Measurements from ENCODE around the gene RRBP1. TPM values are rescaled to one million over a fixed set of nuclear protein-coding genes. Genes with fewer than 3 reads are reported as not detected.

The RRBP1 gene
- total RNA-seq, 6 experiments from 2014 or later, result 121 to 274 (median 193) TPM

DNA sequence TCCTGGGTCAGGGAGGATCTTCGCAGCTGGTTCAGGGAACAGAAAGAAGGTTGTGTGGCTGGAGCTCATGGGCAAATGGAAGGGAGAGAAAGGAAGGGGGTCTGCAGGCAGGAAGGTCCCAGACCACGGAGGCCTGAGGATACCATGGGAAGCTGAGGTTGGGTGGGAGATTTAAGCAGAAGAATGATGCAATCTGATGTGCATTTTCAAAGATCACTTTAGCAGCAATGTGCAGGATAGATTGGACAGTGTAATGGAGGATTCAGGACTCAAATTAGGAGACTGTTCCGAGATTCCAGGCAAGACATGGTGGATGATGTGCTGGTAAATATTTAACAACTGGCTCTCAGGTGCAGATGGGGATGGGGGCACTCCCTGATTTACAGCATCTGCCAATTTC lies 5.8 kb upstream of the RRBP1 start:
- Histone ChIP-seq H3K36me3 (no peaks in the 10 kb centered on the region), H3K27me3 (no peaks in the 10 kb centered on the region), H3K27ac (no peak overlapping the region), H3K4me3 (no peak overlapping the region), H3K4me1 (peaks cover 0 to 19% (median 9%) of the 10 kb centered on the region in 4 donors), H3K9me3 (no peaks in the 10 kb centered on the region)
- intact Hi-C loops (cut with DNase I), result loop anchor here (10.0 kb wide), 3 partner anchors 107 to 197 kb away; no protein-coding TSS in a partner anchor
- no peak for TF ChIP-seq POLR2A (IDR thresholded peaks at IDR 0.05)
- TF ChIP-seq, protein P1, sequence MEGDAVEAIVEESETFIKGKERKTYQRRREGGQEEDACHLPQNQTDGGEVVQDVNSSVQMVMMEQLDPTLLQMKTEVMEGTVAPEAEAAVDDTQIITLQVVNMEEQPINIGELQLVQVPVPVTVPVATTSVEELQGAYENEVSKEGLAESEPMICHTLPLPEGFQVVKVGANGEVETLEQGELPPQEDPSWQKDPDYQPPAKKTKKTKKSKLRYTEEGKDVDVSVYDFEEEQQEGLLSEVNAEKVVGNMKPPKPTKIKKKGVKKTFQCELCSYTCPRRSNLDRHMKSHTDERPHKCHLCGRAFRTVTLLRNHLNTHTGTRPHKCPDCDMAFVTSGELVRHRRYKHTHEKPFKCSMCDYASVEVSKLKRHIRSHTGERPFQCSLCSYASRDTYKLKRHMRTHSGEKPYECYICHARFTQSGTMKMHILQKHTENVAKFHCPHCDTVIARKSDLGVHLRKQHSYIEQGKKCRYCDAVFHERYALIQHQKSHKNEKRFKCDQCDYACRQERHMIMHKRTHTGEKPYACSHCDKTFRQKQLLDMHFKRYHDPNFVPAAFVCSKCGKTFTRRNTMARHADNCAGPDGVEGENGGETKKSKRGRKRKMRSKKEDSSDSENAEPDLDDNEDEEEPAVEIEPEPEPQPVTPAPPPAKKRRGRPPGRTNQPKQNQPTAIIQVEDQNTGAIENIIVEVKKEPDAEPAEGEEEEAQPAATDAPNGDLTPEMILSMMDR (IDR thresholded peaks at IDR 0.05), result no peak
- DNase-seq, result no peak
- WGBS (ENCODE audit: insufficient coverage, low coverage, low lambda C conversion rate, missing lambda C conversion rate), result 88% methylated on average over 3 of the region's 3 CpGs
- no peak for ATAC-seq

GRCh38 chr20:17685168-17685567 lies 3.1 kb upstream of the RRBP1 start:
- Histone ChIP-seq H3K4me3 (no peak overlapping the region), H3K9me3 (no peaks in the 10 kb centered on the region), H3K4me1 (peaks cover 0 to 24% (median 11%) of the 10 kb centered on the region in 4 donors), H3K27me3 (no peaks in the 10 kb centered on the region), H3K36me3 (no peaks in the 10 kb centered on the region), H3K27ac (no peak overlapping the region)
- intact Hi-C loops (cut with DNase I), result loop anchor here (10.0 kb wide), 3 partner anchors 110 to 200 kb away; no protein-coding TSS in a partner anchor
- no peak for DNase-seq
- no peak for ATAC-seq
- TF ChIP-seq, protein P1 (IDR thresholded peaks at IDR 0.05), result no peak
- no peak for TF ChIP-seq POLR2A (IDR thresholded peaks at IDR 0.05)
- 100% methylated on average over 1 of the region's 1 CpG for WGBS (ENCODE audit: insufficient coverage, low coverage, low lambda C conversion rate, missing lambda C conversion rate)

DNA sequence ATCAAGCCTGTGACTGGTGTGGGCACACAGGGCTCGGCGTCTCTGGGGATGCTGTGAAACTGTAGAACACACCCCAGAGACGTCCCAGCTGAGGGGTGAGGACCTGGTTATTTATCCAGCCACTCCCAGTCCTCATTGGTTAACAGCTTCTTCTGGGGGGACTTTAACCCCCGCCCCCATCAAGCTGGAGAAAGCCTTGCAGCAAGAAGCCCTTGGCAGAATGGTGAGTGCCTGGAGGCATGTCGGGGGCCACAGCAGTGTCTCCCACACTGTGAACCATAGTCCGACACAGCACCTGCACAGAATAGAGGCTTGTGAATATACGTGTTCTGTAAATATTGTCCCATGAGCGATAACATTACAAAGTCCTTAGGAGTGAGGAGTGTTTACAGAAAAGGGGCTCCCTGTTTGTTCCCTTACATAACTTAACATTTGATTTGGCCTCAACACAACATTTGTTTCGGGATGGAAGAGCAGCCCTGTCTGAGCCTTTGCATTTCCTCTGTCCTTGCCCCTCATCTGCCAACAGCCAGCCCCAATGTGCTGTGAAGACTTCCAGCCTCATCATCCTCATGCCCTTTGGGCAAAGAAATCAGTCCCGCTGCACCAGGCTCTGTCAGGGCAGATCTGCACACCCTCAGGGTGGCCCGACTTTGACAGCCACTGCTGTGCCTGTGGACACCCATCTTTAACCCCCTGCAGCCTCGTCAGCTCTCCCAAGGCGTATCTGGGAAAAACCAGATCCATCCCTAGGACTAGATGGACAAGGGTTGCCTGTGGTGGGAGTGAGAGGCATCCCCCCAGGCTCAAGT lies 2.2 kb upstream of the RRBP1 start:
- DNase-seq, result no peak
- peaks cover 0 to 33% (median 15%) of the 10 kb centered on the region in 4 donors for H3K4me1 ChIP-seq
- no peaks in the 10 kb centered on the region for H3K36me3 ChIP-seq
- H3K27ac ChIP-seq, result peak overlapping the region; percentile 16 to 84 (median 72)
- ATAC-seq, result peak; percentile 4 to 49 (median 17)
- H3K9me3 ChIP-seq, result no peaks in the 10 kb centered on the region
- intact Hi-C loops (cut with DNase I), result loop anchor here (10.0 kb wide), 3 partner anchors 111 to 201 kb away; no protein-coding TSS in a partner anchor
- no peak for TF ChIP-seq POLR2A (IDR thresholded peaks at IDR 0.05)
- TF ChIP-seq, protein P1 (IDR thresholded peaks at IDR 0.05), result no peak
- H3K27me3 ChIP-seq, result no peaks in the 10 kb centered on the region
- no peak overlapping the region for H3K4me3 ChIP-seq
- WGBS (ENCODE audit: insufficient coverage, low coverage, low lambda C conversion rate, missing lambda C conversion rate), result 27% methylated on average over 2 of the region's 13 CpGs

- 27% methylated on average over 10 of the region's 10 CpGs for WGBS (ENCODE audit: insufficient coverage, low coverage, low lambda C conversion rate, missing lambda C conversion rate)
- peak overlapping the region in 2 of 3 donors; percentile 55 to 62 for H3K4me3 ChIP-seq
Measured at GRCh38 chr20:17683218-17684076, 1.4 kb upstream of the RRBP1 start.

More at GRCh38 chr20:17683218-17684076, 1.4 kb upstream of the RRBP1 start:
- intact Hi-C loops (cut with DNase I), result loop anchor here (10.0 kb wide), 3 partner anchors 111 to 201 kb away; no protein-coding TSS in a partner anchor
- Histone ChIP-seq H3K36me3 (peaks cover 0 to 7% (median 0%) of the 10 kb centered on the region in 4 donors), H3K27me3 (no peaks in the 10 kb centered on the region), H3K27ac (peak overlapping the region; percentile 16 to 84 (median 72)), H3K9me3 (no peaks in the 10 kb centered on the region), H3K4me1 (peaks cover 0 to 41% (median 19%) of the 10 kb centered on the region in 4 donors)
- DNase-seq (no peak), ATAC-seq (no peak)
- no peak for TF ChIP-seq POLR2A (IDR thresholded peaks at IDR 0.05)
- TF ChIP-seq, protein P1 (IDR thresholded peaks at IDR 0.05), result no peak
